ENCODE measurements around the gene NLRP9. TPM values are rescaled to one million over a fixed set of nuclear protein-coding genes. Genes with fewer than 3 reads are reported as not detected.
"Not testable (repeated sequence)": the region's sequence is repeated elsewhere in the genome, so short reads cannot be mapped to it uniquely, and the experiment has no call there.

Gene NLRP9
- polyA plus RNA-seq, 1 donor from 2014 or later: not detected

GRCh38 chr19:55768818-55769217, 30.6 kb upstream of the NLRP9 start, which contains the start of gene RFPL4AL1:
TSS of gene RFPL4AL1 (plus strand) at chr19:55769118. CDS start at chr19:55771805, 2,687 bp downstream.
- H2AFZ ChIP-seq (ENCODE audit: low read depth, low read length); H3K9me3 ChIP-seq (ENCODE audit: low read length); H3K4me3 ChIP-seq (ENCODE audit: low read length); H3K9me2 ChIP-seq (ENCODE audit: insufficient read depth, low read length); H3K9ac ChIP-seq (ENCODE audit: low read length); H4K20me1 ChIP-seq (ENCODE audit: insufficient read depth); H3K36me3 ChIP-seq (ENCODE audit: insufficient read depth, low read length); H3K79me2 ChIP-seq (replicated peaks; ENCODE audit: insufficient read depth, low read length); H3F3A ChIP-seq (ENCODE audit: insufficient read depth, low read length, poor library complexity, severe bottlenecking); H3K4me2 ChIP-seq (ENCODE audit: low read length); H3K27ac ChIP-seq (ENCODE audit: low read length); H3K27me3 ChIP-seq (ENCODE audit: insufficient read depth, low read depth, low read length): not testable (repeated sequence)

- no peaks in the 10 kb centered on the region for H3F3A ChIP-seq (ENCODE audit: insufficient read depth, low read length, poor library complexity, severe bottlenecking)
- no peak overlapping the region for H3K9ac ChIP-seq (ENCODE audit: low read length)
- no peaks in the 10 kb centered on the region for H3K36me3 ChIP-seq (ENCODE audit: insufficient read depth, low read length)
- H3K79me2 ChIP-seq (replicated peaks; ENCODE audit: insufficient read depth, low read length): no peaks in the 10 kb centered on the region
- no peak overlapping the region for H2AFZ ChIP-seq (ENCODE audit: low read depth, low read length)
- no peaks in the 10 kb centered on the region for H3K27me3 ChIP-seq (ENCODE audit: insufficient read depth, low read depth, low read length)
- no peaks in the 10 kb centered on the region for H4K20me1 ChIP-seq (ENCODE audit: insufficient read depth)
- H3K9me3 ChIP-seq (ENCODE audit: low read length): peaks cover 5% of the 10 kb centered on the region
- H3K27ac ChIP-seq (ENCODE audit: low read length): no peak overlapping the region
- no peak overlapping the region for H3K4me2 ChIP-seq (ENCODE audit: low read length)
- H3K4me3 ChIP-seq (ENCODE audit: low read length): no peak overlapping the region
- no peaks in the 10 kb centered on the region for H3K9me2 ChIP-seq (ENCODE audit: insufficient read depth, low read length)
- TF ChIP-seq EP300 (conservative IDR thresholded peaks at IDR 0.05; ENCODE audit: poor library complexity, severe bottlenecking) (no peak), MXI1 (conservative IDR thresholded peaks at IDR 0.05; ENCODE audit: poor library complexity, severe bottlenecking) (no peak), RAD21 (conservative IDR thresholded peaks at IDR 0.05) (no peak), CTCF (IDR thresholded peaks at IDR 0.05; ENCODE audit: poor library complexity, severe bottlenecking) (no peak)
Observed at GRCh38 chr19:55766466-55766865, 28.3 kb upstream of the NLRP9 start.

GRCh38 chr19:55758797-55759196, 20.6 kb upstream of the NLRP9 start, which contains the start of gene RFPL4A:
TSS of gene RFPL4A (plus strand) at chr19:55759097. CDS start at chr19:55761801, 2,704 bp downstream.
- H3K9me2 ChIP-seq (ENCODE audit: insufficient read depth, low read length); H3K4me3 ChIP-seq (ENCODE audit: low read length); H3K4me2 ChIP-seq (ENCODE audit: low read length); H3K9ac ChIP-seq (ENCODE audit: low read length); H3F3A ChIP-seq (ENCODE audit: insufficient read depth, low read length, poor library complexity, severe bottlenecking); H3K9me3 ChIP-seq (ENCODE audit: low read length); H3K27me3 ChIP-seq (ENCODE audit: insufficient read depth, low read depth, low read length); H3K27ac ChIP-seq (ENCODE audit: low read length); H4K20me1 ChIP-seq (ENCODE audit: insufficient read depth); H3K36me3 ChIP-seq (ENCODE audit: insufficient read depth, low read length); H3K79me2 ChIP-seq (replicated peaks; ENCODE audit: insufficient read depth, low read length); H2AFZ ChIP-seq (ENCODE audit: low read depth, low read length): not testable (repeated sequence)

- H4K20me1 ChIP-seq (ENCODE audit: insufficient read depth); H2AFZ ChIP-seq (ENCODE audit: low read depth, low read length); H3K27ac ChIP-seq (ENCODE audit: low read length); H3K36me3 ChIP-seq (ENCODE audit: insufficient read depth, low read length); H3K27me3 ChIP-seq (ENCODE audit: insufficient read depth, low read depth, low read length); H3K4me2 ChIP-seq (ENCODE audit: low read length); H3K9ac ChIP-seq (ENCODE audit: low read length); H3K4me3 ChIP-seq (ENCODE audit: low read length); H3K79me2 ChIP-seq (replicated peaks; ENCODE audit: insufficient read depth, low read length); H3F3A ChIP-seq (ENCODE audit: insufficient read depth, low read length, poor library complexity, severe bottlenecking); H3K9me2 ChIP-seq (ENCODE audit: insufficient read depth, low read length); H3K9me3 ChIP-seq (ENCODE audit: low read length): not testable (repeated sequence)
Observed at GRCh38 chr19:55756808-55757207, 18.6 kb upstream of the NLRP9 start.
